ENCODE measurements around the gene C6orf58.

C6orf58 gene

DNA sequence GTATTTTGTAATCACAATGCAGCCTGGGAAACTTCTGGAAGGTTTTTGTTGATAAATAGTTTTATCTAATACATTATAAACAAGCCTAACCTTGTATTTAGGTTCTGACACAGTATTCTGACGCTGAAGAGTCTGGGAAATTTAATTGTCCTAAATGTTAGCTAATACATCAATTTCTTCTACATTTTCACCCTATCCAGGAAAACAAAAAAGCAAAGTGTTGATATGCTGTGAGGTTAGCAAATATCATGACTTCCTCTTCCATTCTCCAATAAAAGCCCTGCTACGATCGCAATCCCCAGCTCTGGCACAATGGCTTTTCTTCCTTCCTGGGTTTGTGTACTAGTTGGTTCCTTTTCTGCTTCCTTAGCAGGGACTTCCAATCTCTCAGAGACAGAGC lies at the start of gene C6orf58:
C6orf58 (plus strand) TSS at position 301 of the 400 bp plus-strand sequence; CDS start at position 313, 12 bp downstream.
- no peak within 1 kb of the TSS for H3K4me3 ChIP-seq (ENCODE audit: low read depth, low read length)
- TF ChIP-seq, protein P1, sequence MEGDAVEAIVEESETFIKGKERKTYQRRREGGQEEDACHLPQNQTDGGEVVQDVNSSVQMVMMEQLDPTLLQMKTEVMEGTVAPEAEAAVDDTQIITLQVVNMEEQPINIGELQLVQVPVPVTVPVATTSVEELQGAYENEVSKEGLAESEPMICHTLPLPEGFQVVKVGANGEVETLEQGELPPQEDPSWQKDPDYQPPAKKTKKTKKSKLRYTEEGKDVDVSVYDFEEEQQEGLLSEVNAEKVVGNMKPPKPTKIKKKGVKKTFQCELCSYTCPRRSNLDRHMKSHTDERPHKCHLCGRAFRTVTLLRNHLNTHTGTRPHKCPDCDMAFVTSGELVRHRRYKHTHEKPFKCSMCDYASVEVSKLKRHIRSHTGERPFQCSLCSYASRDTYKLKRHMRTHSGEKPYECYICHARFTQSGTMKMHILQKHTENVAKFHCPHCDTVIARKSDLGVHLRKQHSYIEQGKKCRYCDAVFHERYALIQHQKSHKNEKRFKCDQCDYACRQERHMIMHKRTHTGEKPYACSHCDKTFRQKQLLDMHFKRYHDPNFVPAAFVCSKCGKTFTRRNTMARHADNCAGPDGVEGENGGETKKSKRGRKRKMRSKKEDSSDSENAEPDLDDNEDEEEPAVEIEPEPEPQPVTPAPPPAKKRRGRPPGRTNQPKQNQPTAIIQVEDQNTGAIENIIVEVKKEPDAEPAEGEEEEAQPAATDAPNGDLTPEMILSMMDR (IDR thresholded peaks at IDR 0.05; ENCODE audit: insufficient read depth, low read depth, low read length, missing control alignments) = no peak
- no peak for DNase-seq (ENCODE audit: low read depth)

DNA sequence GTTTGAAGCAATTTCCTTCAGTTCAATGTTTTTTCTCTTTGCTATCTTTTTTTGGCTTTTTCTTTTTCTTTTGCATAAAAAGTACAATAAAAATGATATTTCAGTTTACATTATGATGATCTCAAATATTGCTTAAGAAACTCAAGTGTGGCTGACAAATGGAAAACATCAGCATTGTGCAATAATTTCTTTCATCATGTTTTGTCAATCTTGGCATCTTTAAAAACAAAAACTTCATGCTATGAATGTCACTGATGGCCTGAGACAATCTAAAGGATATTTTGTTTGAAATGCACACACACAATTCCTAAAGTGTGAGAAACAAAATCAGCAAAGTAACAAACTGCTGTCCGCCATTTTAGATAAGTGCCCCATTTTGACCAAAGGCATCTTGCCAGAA lies 44.0 kb upstream of the C6orf58 start:
- TF ChIP-seq, protein P1 (IDR thresholded peaks at IDR 0.05; ENCODE audit: insufficient read depth, low read depth, low read length, missing control alignments) = no peak
- DNase-seq (ENCODE audit: low read depth) = no peak
- H3K4me3 ChIP-seq (ENCODE audit: low read depth, low read length) = no peak overlapping the region

DNA sequence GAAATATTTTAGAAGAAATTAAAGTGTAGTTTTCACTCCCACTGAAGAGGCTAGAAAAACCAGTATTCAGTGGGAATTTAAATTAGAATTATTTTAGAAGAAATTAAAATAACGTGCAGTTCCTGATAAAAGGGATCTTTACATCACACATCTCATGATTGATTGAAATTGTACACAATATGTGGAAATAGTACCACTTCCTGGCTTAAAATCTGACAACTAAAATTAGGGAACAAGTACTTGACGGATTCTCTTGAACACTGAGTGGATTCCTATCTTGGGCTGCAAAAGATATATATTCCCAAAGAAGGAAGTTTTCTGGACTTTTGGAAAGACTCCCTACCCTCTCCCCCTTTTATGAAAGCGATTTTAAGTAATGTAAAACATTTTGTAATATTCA lies 43.2 kb upstream of the C6orf58 start:
- DNase-seq (ENCODE audit: low read depth) = no peak
- TF ChIP-seq, protein P1 (IDR thresholded peaks at IDR 0.05; ENCODE audit: insufficient read depth, low read depth, low read length, missing control alignments) = no peak
- H3K4me3 ChIP-seq (ENCODE audit: low read depth, low read length) = no peak overlapping the region

DNA sequence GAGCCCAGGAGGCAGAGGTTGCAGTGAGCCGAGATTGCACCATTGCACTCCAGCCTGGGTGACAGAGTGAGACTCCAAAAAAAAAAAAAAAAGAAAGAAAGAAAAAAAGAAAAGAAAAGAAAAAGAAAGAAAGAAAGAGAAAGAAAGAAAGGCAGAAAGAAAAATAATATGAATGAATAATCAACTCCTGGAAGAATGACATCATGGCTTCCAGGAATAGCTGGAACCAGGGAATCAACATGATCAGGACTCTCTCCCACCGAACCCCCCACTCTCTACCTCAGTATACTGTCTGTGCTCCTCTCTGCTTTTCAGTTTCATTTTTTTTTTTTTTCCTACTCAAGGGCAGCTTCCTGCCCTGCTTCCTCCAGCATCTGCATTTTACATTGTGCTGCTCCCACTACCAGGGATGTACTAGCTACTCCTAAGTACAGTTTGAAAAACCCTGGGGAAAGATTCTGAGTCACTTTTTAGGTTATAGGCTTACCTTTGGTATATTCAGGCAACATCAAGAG lies 38.2 kb upstream of the C6orf58 start:
- no peak overlapping the region for H3K4me3 ChIP-seq (ENCODE audit: low read depth, low read length)
- TF ChIP-seq, protein P1 (IDR thresholded peaks at IDR 0.05; ENCODE audit: insufficient read depth, low read depth, low read length, missing control alignments) = no peak
- no peak for DNase-seq (ENCODE audit: low read depth)

DNA sequence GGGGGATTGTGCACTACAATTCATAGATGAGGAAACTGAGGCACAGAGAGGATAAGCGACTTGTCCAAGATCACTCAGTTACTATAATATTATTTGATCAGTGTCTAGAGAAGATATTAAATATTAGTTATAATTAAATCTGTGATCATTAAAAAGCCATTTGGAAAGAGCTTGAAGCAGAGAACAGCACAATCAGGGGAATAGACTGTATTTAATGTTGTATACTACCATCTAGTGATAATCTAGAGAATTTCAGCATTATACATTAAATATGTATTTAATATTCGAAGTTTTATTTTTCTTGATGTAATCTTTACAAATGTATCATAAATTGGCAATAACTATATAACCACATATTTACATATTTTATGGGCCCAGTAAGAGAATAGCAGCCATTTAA lies 37.7 kb upstream of the C6orf58 start:
- TF ChIP-seq, protein P1 (IDR thresholded peaks at IDR 0.05; ENCODE audit: insufficient read depth, low read depth, low read length, missing control alignments) = no peak
- no peak overlapping the region for H3K4me3 ChIP-seq (ENCODE audit: low read depth, low read length)
- DNase-seq (ENCODE audit: low read depth) = no peak

DNA sequence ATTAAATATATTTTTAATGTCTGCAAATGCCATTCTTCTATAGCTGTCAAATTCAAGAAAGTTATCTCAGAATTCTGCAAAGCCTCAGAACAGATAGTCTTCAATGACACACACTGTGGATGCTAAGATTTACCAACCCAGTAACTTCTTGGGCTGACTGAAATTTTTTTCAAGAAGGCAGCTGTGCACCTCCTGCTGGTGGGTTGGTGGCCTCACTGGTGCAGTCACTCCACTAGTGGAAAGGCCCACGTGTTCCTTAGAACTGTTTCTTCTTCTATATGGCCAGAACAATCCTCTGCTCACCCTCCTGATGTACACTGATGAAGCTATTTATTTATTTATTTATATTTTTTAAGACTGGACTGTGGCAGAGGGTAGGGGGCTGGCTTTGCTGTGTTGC lies 29.8 kb upstream of the C6orf58 start:
- H3K4me3 ChIP-seq (ENCODE audit: low read depth, low read length) = no peak overlapping the region
- DNase-seq (ENCODE audit: low read depth) = peak; percentile 14
- TF ChIP-seq, protein P1 (IDR thresholded peaks at IDR 0.05; ENCODE audit: insufficient read depth, low read depth, low read length, missing control alignments) = peak; percentile 26
